Skeletal muscle satellite cell (primary cell): Measurements from ENCODE around the gene SLC9A1.
A peak's percentile ranks its signal among the peaks of the same experiment; 100 is the strongest.

Source experiments
- H3K27me3 ChIP-seq: 2 replicates; pipeline ENCODE4 v1.7.0; 2013; ENCODE audit warnings: low read length; ENCODE audit not compliant: control insufficient read depth, insufficient read depth
- H3K36me3 ChIP-seq: 2 replicates; pipeline ENCODE4 v1.7.0; 2013; ENCODE audit warnings: mild to moderate bottlenecking, control low read depth, low read length; ENCODE audit not compliant: insufficient read depth
- H3K4me1 ChIP-seq: 2 replicates; pipeline ENCODE4 v1.7.0; 2013; ENCODE audit warnings: low read length; ENCODE audit not compliant: control insufficient read depth, insufficient read depth
- H3K4me2 ChIP-seq: 2 replicates; pipeline ENCODE4 v1.7.0; 2013; ENCODE audit warnings: mild to moderate bottlenecking, low read length
- H3K4me3 ChIP-seq: 2 replicates; pipeline ENCODE4 v1.7.0; 2013; ENCODE audit warnings: low read length
- H3K9ac ChIP-seq: 2 replicates; pipeline ENCODE4 v1.7.0; 2013; ENCODE audit warnings: mild to moderate bottlenecking, low read depth, low read length, moderate library complexity
- H3K9me3 ChIP-seq: replicated peaks from 2 replicates; pipeline ENCODE4 v1.7.0; 2013; ENCODE audit warnings: mild to moderate bottlenecking, control low read depth, low read length

The SLC9A1 gene

DNA sequence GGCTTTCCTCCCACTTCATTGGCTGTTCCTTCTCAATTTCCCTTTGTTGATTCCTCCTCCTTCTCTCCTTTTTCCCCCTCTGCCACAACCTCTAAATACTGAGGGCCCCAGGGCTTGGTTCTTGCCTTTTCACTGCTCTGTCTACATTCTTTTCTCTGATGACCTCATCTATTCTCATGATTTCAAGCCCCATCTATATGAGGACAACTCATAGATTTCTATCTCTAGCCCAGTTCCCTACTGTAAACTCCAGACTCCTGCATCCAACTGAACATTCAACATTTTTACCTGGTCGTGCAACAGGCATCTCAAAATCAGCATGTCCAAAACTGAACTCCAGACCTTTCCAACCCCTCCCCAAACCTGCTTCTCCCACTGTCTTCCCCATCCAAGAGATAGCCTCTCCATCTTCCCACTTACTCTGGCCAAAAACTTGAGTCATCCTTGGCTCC, 11.5 kb upstream of the SLC9A1 start:
- H3K4me1 ChIP-seq, result no peaks in the 10 kb centered on the region
- no peak overlapping the region for H3K4me3 ChIP-seq
- no peaks in the 10 kb centered on the region for H3K36me3 ChIP-seq
- H3K9ac ChIP-seq, result no peak overlapping the region
- no peaks in the 10 kb centered on the region for H3K9me3 ChIP-seq
- no peak overlapping the region for H3K4me2 ChIP-seq
- no peaks in the 10 kb centered on the region for H3K27me3 ChIP-seq

DNA sequence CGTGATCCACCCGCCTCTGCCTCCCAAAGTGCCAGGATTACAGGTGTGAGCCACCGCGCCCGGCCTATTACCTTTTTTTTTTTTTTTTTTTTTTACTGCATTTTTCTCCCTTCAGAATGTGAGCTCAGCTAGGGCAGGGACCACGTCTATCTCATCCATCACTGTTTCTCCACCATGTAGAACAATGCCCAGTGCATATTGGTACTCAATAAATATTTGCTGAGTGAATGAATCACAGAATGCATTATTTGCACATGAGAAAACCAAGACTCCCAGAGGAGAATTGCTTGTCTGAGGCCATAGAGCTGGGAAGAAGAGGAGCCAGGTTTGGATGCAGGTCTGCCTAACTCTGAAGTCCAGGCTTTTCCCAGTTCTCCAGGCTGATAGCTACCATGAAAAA, 8.2 kb upstream of the SLC9A1 start:
- Histone ChIP-seq H3K4me1 (no peaks in the 10 kb centered on the region), H3K27me3 (no peaks in the 10 kb centered on the region), H3K36me3 (no peaks in the 10 kb centered on the region), H3K9me3 (no peaks in the 10 kb centered on the region), H3K9ac (no peak overlapping the region), H3K4me2 (no peak overlapping the region), H3K4me3 (no peak overlapping the region)

- Histone ChIP-seq H3K36me3 (no peaks in the 10 kb centered on the region), H3K9me3 (no peaks in the 10 kb centered on the region), H3K27me3 (no peaks in the 10 kb centered on the region), H3K4me1 (no peaks in the 10 kb centered on the region), H3K4me3 (no peak overlapping the region), H3K9ac (no peak overlapping the region), H3K4me2 (no peak overlapping the region)
Observed at GRCh38 chr1:27162090-27162489, 7.2 kb upstream of the SLC9A1 start.

GRCh38 chr1:27161594-27161993, 6.7 kb upstream of the SLC9A1 start:
- no peak overlapping the region for H3K9ac ChIP-seq

DNA sequence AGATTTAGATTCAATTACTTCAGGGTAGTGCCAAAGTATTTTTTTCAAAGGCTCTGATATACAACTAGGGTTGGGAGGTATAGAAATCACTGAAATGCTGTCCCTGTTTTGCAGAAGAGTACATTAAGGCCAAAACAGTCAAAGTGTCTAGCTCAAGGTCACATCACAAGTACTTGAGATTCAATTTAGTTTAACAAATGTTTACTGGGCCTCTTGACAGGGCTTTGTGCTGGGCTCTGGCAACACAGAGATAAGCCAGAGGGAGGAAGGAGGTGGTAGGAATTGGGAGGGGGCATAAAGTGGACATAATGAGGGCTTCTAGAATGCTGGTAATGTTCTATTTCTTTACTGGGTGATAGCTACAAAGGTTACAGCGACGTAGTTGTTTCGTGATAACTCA, 2.3 kb upstream of the SLC9A1 start:
- Histone ChIP-seq H3K4me1 (peaks cover 27% of the 10 kb centered on the region), H3K4me2 (no peak overlapping the region)

More at GRCh38 chr1:27161594-27161993, 6.7 kb upstream of the SLC9A1 start:
- Histone ChIP-seq H3K9me3 (no peaks in the 10 kb centered on the region), H3K4me3 (no peak overlapping the region), H3K36me3 (no peaks in the 10 kb centered on the region), H3K4me2 (no peak overlapping the region), H3K4me1 (no peaks in the 10 kb centered on the region), H3K27me3 (no peaks in the 10 kb centered on the region)

DNA sequence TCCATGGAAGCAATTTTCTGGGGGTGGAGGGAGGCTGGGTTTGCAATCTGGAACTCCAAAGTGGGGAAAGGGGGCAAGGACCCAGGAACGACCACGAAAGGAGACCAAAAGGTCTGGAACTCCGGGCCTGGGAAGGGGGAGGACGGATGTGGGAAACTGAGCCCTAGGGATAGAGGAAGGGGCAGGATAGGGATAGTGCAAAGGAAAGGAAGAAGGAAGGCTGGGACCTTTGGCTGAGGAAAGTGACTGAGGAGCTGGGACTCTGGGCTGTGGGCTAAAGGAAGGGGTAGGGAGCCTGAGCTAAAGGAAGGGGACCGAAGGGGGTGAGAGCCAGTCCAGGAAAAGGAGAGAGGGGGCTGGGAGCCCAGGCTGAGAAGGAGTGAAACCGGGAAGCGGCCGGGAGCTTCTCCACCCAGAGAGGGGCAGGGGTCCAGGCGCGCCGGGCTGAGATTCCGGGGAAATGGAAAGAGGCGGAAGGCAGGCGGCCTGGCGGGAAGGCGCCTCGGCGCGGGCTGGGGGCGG, 395 bp downstream of the SLC9A1 start:
- Histone ChIP-seq H3K9ac (peak overlapping the region; percentile 95), H3K4me1 (peaks cover 32% of the 10 kb centered on the region), H3K4me3 (peak overlapping the region; percentile 89), H3K4me2 (peak overlapping the region; percentile 94), H3K9me3 (no peaks in the 10 kb centered on the region), H3K36me3 (no peaks in the 10 kb centered on the region), H3K27me3 (no peaks in the 10 kb centered on the region)

More for the DNA sequence above, 2.3 kb upstream of the SLC9A1 start:
- no peaks in the 10 kb centered on the region for H3K36me3 ChIP-seq
- no peaks in the 10 kb centered on the region for H3K9me3 ChIP-seq
- H3K9ac ChIP-seq, result no peak overlapping the region
- H3K4me3 ChIP-seq, result no peak overlapping the region
- H3K27me3 ChIP-seq, result no peaks in the 10 kb centered on the region

DNA sequence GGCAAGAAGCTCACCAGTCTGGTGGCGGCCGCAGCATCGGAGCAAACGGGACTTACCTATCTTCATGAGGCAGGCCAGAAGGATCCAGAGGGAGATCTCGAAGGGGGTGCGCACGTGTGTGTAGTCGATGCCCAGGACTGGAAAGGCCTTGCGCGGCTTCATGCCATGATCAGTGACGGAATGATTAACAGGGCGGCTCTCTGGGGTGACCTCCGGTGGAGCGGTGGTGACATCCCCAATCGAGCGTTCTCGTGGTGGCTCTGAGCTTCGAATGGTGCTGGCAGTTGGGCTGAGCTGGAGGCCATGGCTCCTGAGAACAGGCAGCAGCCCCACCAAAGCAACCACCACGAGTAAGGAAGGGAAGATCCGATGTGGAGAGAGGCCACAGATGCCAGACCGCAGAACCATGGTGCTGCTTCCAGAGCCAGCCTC, 982 bp downstream of the SLC9A1 start:
- H3K9me3 ChIP-seq, result no peaks in the 10 kb centered on the region
- H3K4me2 ChIP-seq, result peak overlapping the region; percentile 94
- peak overlapping the region; percentile 89 for H3K4me3 ChIP-seq
- H3K36me3 ChIP-seq, result peaks cover 2% of the 10 kb centered on the region
- H3K4me1 ChIP-seq, result peaks cover 32% of the 10 kb centered on the region
- H3K27me3 ChIP-seq, result no peaks in the 10 kb centered on the region
- peak overlapping the region; percentile 95 for H3K9ac ChIP-seq

DNA sequence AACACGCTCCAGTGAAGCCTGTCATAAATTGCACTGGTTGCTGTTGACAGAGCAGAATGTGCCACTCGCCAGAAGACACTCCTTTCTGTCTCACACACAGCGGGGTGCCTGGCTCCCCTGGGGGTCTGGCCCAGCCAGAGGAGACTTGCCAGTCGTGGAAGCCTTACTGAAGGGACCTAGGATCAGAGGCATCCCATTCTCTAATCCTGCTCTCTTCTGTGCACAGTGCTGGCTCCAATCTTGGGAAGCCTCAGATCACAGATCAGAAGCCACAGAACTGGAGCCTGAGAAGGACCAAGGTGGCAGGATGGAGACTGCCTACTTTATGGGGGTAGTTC, 1.4 kb downstream of the SLC9A1 start:
- H3K9ac ChIP-seq, result peak overlapping the region; percentile 95
- peaks cover 32% of the 10 kb centered on the region for H3K4me1 ChIP-seq
- peaks cover 3% of the 10 kb centered on the region for H3K36me3 ChIP-seq
- peak overlapping the region; percentile 94 for H3K4me2 ChIP-seq
- no peaks in the 10 kb centered on the region for H3K27me3 ChIP-seq
- H3K4me3 ChIP-seq, result peak overlapping the region; percentile 89
- H3K9me3 ChIP-seq, result no peaks in the 10 kb centered on the region

DNA sequence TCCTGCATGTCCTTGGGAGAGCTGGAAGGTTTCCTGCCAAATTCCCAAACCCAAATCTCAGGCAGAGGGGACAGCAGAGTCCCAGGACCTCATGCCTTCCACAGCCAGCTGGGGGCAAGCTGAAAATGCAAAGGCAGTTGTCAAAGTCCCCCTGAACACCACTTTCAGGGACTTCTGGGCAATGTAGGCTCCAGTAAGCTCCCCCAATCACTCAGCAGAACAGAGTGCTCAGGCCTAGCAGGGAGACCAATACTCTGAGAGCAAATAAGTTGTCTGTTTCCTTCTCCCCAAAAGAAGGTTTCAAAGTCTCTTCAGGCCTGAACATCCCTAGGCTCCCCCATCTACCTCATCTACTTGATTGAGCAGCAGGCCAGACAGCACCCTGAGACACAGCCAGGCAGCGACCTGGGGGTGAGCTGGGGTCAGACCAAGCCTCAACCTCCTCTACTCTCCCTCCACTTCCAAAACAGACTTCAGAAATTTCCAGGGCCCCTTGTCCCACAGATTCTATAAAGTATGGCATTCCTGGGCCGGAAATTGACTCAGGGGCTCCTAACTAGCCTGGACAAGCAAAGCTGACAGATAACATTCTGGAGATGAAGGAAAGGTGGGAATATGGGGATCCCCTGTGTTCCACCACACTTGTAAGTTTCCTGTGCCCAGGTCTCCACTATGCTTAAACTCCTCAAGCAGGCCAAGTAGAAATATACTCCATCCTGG, 1.9 kb downstream of the SLC9A1 start:
- Histone ChIP-seq H3K9me3 (no peaks in the 10 kb centered on the region), H3K4me1 (peaks cover 32% of the 10 kb centered on the region), H3K27me3 (no peaks in the 10 kb centered on the region), H3K4me3 (peak overlapping the region; percentile 89), H3K36me3 (peaks cover 3% of the 10 kb centered on the region), H3K4me2 (peak overlapping the region; percentile 94), H3K9ac (peak overlapping the region; percentile 95)

DNA sequence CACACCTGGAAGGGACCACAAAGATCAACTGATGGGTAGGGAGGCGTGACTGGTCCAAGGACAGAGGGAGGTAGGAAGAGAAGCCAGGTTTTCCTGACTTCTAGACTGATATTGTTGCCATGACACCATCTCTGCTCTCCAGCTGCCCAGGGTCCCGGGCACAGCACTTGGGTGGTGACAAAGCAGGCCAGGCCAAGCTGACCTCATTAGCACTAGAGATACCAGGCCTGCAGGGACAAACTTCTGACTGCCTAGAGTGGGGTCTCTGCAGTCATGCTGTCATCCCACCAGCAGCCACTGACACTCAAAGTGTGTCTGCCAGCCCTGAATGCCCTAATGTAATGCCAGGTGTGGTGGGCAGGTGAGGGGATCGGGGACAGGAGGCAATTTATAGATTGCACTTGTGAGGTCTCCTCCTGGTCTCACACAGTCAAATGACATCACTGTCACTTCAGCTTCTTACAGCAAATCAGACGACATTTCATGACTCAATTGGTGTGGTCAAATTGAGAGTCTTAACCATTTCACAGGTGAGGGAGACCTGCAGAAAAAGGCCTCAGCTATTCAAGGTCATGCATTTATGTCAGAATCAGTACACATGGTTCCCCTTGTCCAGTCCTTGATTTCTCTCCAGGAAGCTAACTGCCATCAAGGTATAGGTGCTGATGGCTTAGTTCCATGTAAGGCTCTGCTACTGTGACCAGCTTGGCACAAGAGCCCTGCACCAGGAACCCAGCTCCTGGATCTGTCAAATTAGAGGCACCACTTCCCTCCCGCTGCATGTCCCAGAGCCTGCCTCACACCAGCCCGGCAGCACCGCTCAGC, 2.7 kb downstream of the SLC9A1 start:
- Histone ChIP-seq H3K9me3 (no peaks in the 10 kb centered on the region), H3K9ac (peak overlapping the region; percentile 95), H3K27me3 (no peaks in the 10 kb centered on the region), H3K4me3 (peak overlapping the region; percentile 89), H3K36me3 (peaks cover 3% of the 10 kb centered on the region), H3K4me1 (peaks cover 32% of the 10 kb centered on the region), H3K4me2 (peak overlapping the region; percentile 94)

- H3K9ac ChIP-seq, result no peak overlapping the region
- H3K9me3 ChIP-seq, result no peaks in the 10 kb centered on the region
- H3K4me3 ChIP-seq, result no peak overlapping the region
- peaks cover 39% of the 10 kb centered on the region for H3K4me1 ChIP-seq
- no peaks in the 10 kb centered on the region for H3K27me3 ChIP-seq
- peaks cover 3% of the 10 kb centered on the region for H3K36me3 ChIP-seq
- no peak overlapping the region for H3K4me2 ChIP-seq
Observed at GRCh38 chr1:27150641-27151040, 4.3 kb downstream of the SLC9A1 start.
